Left ventricle myocardium superior (tissue), 1 donor: ENCODE data around the gene NAT16. TPM values are rescaled to one million over a fixed set of nuclear protein-coding genes. Genes with fewer than 3 reads are reported as not detected.
"Not testable (repeated sequence)": the region's sequence is repeated elsewhere in the genome, so short reads cannot be mapped to it uniquely, and the experiment has no call there.

Experiments used
- ATAC-seq: fragments of 200-7000 bp; cut with Tn5 transposase; one replicate; pipeline ENCODE4 v1.9.1; 2020; ENCODE audit warnings: mild to moderate bottlenecking, moderate library complexity
- DNase-seq: peaks from one replicate; pipeline ENCODE4 v3.0.0-alpha.2; 2020
- intact Hi-C: fragments of 100-400 bp; cut with micrococcal nuclease; formaldehyde crosslinking; loops from one replicate; pipeline ENCODE4 v1.11.0; 2022
- total RNA-seq: library from RNA; stranded (reverse); fragmentation: NEBNext Ultra II Directional; extraction: Animal tissue kit (Norgen Biotek cat#: 25700); gene quantifications from one replicate; pipeline ENCODE4 v1.2.1, GENCODE V29; 2021
- donor health status: DM: no; HTN: yes; CAD: no; lungs with severe emphysema.

NAT16 gene
- total RNA-seq, 1 donor from 2014 or later = not detected

DNA sequence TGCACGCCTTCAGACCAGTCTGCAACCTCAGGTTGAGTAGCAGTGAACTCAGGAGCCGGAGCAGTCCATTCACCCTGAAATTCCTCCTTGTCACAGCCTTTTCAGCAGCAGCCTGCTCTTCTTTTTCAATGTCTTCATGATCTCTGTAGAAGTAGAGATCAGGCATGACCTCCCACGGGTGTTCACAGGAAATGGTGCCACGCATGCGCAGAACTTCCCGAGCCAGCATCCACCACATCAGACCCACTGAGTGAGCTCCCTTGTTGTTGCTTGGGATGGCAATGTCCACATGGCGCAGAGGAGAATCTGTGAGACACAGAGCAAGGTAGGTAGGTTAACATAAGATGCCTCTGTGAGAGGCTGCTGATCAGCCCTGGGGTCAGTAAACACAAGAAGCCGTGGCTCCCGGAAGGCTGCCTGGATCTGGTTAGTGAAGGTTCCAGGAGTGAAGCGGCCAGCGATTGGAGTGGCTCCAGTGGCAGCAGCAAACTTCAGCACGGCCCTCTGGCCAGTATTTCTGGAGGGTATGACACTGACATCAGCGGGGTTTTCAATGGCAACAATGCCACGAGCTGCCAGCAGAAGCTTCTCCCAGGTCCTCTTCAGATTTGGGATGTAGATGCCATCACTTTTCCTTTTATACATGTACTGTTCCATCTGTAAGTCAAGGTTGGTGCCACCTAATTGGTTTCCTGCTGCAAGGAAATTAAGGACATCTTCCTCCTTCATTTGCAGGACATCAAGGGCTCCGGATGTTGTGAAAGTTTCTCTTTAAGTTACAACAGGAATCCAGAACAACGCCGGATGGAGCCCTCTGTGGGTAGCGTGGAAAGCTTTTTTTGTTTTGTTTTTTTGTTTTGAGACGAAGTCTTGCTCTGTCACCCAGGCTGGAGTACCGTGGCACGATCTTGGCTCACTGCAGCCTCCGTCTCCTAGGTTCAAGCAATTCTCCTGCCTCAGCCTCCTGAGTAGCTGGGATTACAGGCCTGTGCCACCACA lies 23.9 kb upstream of the NAT16 start:
- intact Hi-C loops, DNase-seq, ATAC-seq: not testable (repeated sequence)

DNA sequence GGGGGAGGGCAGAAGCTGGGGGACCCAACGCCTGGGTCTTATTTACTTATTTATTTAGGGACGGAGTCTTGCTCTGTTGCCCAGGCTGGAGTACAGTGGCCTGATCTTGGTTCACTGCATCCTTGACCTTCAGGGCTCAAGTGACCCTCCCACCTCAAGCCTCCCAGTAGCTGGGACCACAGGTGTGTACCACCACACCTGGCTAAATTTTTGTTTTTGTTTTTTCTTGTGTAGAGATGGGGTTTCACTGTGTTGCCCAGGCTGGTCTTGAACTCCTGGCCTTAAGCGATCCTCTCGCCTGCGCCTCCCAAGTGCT lies 22.5 kb upstream of the NAT16 start:
- DNase-seq (no peak), ATAC-seq (no peak)
- intact Hi-C loops = no loop called here

DNA sequence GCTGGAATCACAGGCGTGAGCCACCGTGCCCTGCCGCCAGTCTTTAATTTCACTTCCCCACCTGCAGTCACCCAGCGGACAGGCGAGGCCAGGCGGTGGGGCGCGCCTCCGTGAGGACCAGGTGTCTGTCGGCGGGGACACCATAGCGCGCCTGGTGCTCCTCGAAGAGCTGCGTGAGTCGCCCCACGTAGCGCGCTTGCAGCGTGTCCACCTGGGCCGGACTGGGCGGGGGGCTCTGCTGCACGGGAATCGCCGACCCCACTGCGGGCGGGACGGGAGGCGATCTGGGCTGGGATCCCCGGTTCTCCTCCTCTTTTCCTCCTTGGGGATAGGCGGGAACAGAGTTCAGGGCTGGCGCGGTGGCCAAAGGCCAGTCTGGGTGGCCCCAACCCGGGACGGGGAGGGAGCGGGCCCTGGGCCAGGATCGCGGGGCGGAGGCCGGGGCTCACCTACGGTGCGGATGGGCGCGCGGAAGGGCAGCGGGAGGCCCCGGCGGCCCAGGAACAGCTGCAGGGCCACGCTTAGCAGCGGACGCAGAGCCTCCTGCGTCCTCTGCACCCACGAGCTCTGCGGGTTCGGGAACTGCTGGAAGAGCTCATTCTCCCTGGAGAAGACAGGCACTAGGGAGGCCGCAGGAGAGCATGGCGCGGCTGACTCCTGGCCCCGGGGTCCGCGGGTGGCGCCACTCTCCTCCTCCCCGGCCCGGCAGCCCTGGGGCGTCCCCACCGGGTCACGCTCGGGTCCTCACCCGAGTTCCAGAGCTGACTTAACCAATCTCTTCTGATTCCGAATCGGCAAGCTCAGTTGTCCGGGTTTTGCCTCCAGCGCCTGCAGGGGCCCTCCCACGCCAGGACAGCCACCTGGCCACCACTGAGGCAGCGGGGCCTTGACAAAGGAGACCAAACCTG lies 21.9 kb upstream of the NAT16 start:
- ATAC-seq = no peak
- no peak for DNase-seq
- intact Hi-C loops = no loop called here

DNA sequence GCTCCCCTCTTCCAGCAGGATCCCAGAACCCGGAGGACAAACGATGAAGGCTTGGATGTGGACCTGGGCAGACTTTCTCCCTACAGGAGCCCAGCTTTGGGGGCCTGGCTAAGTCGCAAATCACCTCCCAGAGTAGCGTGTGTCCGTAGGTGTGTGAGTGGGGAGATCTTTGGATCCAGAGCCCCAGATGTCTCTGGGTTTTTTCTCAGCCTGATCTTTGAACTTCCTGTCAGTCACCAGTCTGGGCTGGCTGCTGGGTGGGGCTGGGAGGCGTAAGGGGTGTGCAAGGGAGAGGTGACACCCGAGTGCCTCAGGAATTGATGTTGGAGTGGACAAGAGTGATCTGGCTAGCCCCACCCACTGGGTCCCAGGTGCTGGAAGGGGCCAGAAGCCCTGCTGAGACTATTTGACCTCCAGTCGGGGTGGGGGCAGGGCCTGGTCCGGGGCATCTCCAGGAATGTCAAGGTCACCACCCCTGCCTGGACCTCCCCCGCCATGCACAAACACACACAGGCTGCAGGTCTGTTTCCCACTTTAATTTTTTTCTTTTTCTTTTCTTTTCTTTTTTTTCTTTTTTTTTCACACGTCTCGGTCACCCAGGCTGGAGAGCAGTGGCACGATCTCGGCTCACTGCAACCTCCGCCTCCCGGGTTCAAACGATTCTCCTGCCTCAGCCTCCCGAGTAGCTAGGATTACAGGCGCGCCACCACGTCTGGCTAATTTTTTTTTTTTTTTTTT lies 20.9 kb upstream of the NAT16 start, which contains the start of gene MOGAT3:
Gene MOGAT3, minus strand, starts transcription at position 175 of the 738 bp plus-strand sequence. CDS start 182 bp downstream, outside the sequence.
- DNase-seq (no peak), ATAC-seq (no peak)
- intact Hi-C loops = no loop called here

DNA sequence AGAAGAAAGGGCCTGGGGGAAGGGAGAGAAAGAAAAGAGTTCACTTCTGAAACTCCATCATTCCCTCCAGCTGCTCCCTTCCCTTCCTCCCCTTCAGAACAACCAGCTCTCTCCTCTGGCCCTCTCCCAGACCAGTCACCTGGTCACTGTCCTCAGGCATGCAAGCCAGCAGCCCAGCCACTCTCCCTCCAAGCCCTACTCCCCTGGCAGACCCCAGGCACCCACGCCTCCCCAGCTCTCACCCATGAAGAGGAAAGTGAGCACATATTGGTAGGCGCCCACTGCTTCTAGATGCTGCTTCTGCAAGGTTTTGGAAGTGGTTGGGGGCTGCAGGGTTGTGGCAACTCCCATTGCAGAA lies 20.4 kb upstream of the NAT16 start:
- ATAC-seq (no peak), DNase-seq (no peak)
- intact Hi-C loops = no loop called here

DNA sequence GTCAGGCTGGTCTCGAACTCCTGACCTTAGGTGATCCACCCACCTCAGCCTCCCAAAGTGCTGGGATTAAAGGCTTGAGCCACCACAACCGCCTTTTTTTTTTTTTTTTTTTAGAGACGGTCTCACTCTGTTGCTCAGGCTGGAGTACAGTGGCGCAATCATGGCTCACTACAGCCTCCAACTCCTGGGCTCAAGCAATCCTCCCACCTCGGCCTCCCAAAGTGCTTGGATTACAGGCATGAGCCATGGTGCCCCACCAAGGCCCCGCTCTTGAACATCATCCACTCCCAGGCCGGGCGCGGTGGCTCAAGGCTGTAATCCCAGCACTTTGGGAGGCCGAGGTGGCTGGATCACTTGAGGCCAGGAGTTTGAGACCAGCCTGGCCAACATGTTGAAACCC lies 19.4 kb upstream of the NAT16 start:
- intact Hi-C loops, ATAC-seq: not testable (repeated sequence)

DNA sequence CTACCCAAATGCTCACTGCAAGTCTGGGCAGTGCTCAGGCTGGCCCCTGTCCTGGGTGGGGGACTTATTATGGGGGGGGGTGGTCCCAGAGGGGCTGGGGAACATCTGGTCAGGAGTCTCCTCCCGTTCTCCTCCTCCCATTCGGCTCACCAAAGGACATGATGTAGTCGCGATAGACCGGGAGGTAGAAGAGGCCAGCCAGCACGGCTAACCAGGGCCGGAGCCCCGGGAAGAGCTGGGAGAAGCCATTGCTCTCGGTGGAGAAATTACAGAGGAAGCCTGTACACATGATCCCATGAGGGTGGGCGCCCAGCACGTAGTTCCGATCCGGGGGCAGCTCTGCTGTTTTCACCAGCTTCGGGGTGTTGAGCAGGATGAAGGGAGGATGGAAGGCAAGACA lies 18.4 kb upstream of the NAT16 start:
- intact Hi-C loops = no loop called here
- ATAC-seq = no peak
- DNase-seq = no peak

More for the DNA sequence above, 19.4 kb upstream of the NAT16 start:
- not testable (repeated sequence) for DNase-seq

DNA sequence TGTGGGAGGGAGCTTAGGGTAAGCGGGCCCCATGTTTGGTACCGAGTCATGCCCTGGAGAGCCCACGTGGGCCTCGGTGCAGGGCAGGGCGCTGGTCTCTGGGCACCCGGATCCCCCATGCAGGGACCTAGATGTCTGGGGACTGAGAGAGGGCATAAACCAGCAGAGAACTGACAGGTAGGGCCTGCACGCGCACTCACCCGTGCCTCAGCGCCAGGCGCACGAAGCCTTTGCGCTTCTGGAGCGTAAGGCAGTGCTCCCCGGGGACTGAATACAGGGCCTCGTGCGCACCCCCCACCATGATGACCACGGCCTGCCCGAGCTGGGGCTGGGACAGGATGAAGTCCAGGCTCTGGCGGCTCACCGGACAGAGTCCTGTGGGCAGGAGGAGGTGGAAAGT lies 17.9 kb upstream of the NAT16 start:
- ATAC-seq (no peak), DNase-seq (no peak)
- intact Hi-C loops = no loop called here

DNA sequence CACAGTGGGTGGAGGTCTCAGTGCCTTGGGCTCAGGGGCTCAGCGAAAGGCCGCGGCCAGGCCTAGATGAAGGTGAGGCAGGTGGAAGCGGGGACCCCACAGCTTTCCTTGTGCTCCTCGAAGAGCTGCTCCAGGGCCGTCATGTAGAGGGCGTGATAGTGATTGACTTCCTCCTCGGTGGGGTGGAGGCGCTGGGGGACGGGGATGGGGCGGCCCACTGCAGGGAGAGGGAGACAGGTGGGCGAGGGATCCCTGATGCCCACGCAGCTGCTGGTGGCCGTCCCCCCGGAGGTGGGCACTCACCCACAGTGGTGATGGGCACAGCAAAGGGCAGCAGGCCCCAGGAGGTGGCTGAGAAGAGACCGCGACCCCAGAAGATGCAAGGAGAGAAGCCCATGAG lies 15.8 kb upstream of the NAT16 start:
- intact Hi-C loops = no loop called here
- no peak for ATAC-seq
- DNase-seq = no peak

DNA sequence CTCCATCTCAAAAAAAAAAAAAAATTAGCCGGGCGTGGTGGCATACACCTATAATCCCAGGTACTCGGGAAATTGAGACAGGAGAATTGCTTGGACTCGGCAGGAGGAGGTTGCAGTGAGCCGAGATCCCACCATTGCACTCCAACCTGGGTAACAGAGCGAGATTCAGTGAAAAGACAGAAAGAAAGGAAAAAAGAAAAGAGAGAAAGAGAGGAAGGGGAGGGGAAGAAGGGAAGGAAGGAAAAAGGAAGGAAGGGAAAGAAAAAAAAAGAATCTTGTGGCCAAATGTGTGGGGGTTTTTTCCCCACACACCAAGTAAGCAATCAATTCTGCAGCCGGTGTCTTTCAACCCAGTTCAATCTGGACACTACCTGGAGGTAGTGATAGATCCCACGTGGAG lies 9.0 kb upstream of the NAT16 start:
- intact Hi-C loops = no loop called here
- no peak for ATAC-seq
- DNase-seq = no peak

DNA sequence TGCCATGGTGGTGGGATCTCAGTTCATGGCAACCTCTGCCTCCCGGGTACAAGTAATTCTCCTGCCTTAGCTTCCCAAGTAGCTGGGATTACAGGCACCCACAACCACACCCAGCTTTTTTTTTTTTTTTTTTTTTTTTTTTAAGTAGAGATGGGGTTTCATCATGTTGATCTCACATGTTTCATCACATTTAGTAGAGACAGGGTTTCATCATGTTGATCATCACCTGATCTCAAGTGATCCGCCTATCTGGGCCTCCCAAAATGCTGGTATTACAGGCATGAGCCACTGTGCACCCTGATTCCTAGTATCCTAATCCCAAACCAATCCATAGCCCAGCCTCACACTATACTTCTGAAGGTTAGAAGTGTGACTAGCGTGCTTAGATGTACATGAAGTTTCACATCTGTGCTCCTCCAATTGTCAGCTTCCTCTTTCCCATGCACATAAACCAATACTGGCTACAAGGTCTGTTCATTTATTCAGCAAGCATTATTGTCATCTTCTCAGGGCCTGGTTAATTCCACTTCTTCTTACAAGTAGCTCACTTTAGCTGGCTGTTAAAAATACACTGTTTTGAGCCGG lies 6.8 kb upstream of the NAT16 start:
- intact Hi-C loops = no loop called here
- DNase-seq = no peak
- no peak for ATAC-seq

DNA sequence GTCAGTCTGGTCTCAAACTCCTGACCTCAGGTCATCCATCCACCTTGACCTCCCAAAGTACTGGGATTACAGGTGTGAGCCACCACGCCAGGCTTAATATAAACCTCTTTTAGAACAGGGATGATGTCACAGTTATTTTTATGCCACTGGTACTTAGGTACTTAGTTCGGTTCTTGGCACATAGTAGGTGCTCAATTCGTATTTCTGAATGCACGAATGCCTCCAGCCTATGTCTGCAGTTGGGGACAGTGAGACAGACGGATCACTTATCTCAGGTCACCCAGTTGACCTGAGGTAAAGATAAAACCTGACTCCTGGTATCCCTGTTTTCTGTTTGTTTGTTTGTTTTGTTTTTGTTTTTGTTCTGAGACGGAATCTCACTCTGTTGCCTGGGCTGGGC lies 6.1 kb upstream of the NAT16 start:
- intact Hi-C loops = no loop called here
- DNase-seq (no peak), ATAC-seq (no peak)

DNA sequence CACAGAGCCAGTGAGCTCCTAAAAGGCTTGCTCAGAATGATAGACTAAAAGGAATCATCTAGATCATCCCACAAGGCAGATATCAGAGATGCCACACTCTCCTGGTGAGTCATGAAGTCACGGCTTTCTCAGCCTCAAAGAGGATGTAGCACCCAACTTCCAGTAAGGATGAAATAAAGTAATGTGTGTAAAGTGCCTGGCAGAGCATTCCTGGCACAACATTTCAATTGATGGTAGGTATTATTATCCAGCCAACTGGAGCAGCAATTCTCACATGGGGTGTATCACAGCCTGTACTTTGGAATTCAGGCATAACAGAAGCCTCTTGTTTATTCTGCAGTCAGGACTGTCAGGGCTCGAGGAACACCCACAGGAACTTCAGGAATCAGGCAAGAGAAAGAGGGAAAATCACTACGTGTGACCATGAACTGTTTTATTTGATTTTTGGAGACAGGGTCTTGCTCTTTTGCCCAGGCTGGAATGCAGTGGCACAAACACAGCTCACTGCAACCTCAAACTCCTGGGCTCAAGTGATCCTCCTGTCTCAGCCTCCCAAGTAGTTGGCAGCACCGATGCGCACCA lies 5.3 kb upstream of the NAT16 start:
- DNase-seq (no peak), ATAC-seq (no peak)
- intact Hi-C loops = no loop called here

DNA sequence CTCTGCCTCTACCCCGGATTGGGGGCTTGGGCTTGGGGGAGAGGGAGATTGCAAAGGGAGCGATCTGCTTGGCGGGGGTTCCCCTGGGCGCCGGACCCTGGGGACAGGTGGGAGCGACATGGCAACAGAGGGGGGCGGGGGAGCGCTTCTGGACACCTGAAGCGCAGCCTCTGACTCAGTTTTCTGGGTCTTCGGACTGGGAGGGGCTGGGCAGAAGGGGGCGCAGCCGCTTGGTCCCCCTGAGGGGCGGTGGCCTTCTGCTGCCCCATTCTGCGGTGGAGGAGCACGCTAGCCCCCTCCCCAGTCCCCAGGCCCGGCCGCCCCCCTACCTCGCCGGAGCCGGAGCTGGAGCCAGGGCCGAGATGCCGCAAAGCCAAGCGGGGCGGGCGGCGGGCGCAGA lies 380 bp downstream of the NAT16 start:
- DNase-seq (no peak), ATAC-seq (no peak)
- intact Hi-C loops = no loop called here

DNA sequence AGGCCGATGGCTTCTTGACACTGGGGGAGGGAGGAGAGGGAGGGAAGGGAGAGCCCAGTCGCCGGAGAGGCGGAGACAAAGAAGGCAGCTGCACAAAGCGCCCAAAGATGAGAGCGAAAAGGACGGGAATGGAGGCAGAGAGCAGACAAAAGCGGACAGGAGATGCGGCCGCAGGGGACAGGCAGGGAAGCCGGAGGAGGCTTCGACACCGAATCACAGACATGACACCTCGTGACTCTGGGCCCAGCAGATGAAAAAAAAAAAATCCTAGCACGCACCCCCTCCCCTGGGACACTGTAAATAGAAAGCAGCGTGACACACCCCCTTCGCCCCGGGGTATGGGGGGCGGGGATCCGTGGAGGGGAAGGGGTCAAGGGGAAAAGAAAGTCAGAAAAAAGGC lies 976 bp downstream of the NAT16 start:
- no peak for ATAC-seq
- intact Hi-C loops = no loop called here
- DNase-seq = no peak

DNA sequence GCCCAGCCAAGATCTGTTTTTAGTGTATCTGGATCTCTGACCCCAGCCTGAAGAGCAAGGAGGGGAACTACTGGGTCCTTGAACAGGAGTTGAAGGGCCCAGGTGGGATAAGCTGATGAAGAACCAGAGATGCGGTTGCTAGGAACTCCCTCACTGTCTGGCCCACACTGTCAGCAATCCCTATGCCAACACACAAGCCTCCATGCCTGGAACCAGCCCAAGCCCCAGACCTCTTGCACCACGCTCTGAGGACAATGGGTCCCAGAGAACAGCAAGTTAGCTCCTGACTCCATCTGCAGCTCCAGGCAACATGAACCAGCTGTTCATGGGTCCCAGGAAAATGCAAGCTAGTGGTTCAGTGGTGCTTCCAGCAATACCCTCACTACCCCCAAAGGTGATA lies 2.4 kb downstream of the NAT16 start:
- DNase-seq (no peak), ATAC-seq (no peak)
- intact Hi-C loops = no loop called here

DNA sequence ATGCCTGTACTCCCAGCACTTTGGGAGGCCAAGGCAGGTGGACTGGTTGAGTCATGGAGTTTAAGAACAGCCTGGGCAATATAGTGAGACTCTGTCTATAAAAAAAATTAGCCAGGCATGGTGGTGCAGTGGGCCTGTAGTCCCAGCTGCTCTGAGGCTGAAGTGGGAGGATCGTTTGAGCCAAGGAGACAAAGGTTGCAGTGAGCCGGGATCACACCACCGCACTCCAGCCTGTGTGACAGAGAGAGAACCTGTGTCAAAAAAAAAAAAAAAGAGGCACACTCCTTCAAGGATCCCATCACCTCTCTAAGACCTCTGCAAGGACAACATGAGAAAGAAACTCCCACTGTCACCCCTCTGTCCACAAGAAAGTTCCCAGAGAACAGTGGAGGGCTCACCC lies 4.4 kb downstream of the NAT16 start:
- ATAC-seq (no peak), DNase-seq (no peak)
- intact Hi-C loops = no loop called here

DNA sequence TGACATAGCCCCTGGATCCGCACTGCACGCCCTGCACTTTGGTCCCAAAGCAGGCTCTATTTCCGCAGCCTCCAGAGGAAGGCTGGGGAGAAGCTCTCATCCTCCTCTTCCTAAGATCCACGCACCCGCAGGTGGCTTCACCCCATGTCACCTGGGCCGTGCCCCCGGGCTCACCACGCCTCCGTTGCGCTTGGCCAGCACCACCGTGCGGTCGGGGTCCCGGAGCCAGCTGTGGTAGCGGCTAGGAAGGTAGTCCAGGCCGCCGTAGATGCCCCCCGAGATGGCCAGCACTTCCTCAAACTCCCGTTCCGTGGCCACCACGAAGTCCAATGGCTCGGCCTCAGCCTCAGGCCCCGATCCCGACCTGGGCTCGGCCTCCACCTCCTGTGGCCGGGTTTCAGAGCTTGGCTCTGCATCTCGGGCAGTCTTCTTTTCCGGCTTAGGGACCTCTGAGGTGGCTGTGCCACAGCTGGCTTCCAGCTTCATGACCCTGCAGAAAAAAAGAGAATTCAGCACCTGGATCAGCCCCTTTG lies 5.7 kb downstream of the NAT16 start:
- DNase-seq (no peak), ATAC-seq (no peak)
- intact Hi-C loops = no loop called here
